Fibroblast of skin of left biceps (primary cell): ENCODE measurements around the gene CLTB.

ENCODE experiments used
- DNase-seq, 2 experiments: peaks; one replicate each; pipeline ENCODE4 v3.0.0-alpha.2; 2013; ENCODE audit warnings: low read depth in 2 of 2

CLTB gene

GRCh38 chr5:176352116-176352878, 64.0 kb downstream of the CLTB start:
- no peak for DNase-seq

- no peak for DNase-seq
These were observed 65.9 kb downstream of the CLTB start for GRCh38 chr5:176350416-176350815.

- no peak for DNase-seq
These were observed 73.4 kb downstream of the CLTB start for GRCh38 chr5:176342766-176343458.
